NT2/D1 (cell line): ENCODE results near the gene BAZ1B.

ENCODE experiments used
- SUZ12 ChIP-seq: IDR thresholded peaks from 2 replicates; pipeline ENCODE4 v1.6.1; 2011; ENCODE audit not compliant: insufficient read length, insufficient read depth; ENCODE audit errors: extremely low read depth
- YY1 ChIP-seq: IDR thresholded peaks from 2 replicates; pipeline ENCODE4 v1.6.1; 2011; ENCODE audit not compliant: insufficient read length, insufficient read depth
- ZNF274 ChIP-seq: IDR thresholded peaks from 2 replicates; pipeline ENCODE4 v1.6.1; 2011; ENCODE audit warnings: mild to moderate bottlenecking, low read depth, low read length

DNA sequence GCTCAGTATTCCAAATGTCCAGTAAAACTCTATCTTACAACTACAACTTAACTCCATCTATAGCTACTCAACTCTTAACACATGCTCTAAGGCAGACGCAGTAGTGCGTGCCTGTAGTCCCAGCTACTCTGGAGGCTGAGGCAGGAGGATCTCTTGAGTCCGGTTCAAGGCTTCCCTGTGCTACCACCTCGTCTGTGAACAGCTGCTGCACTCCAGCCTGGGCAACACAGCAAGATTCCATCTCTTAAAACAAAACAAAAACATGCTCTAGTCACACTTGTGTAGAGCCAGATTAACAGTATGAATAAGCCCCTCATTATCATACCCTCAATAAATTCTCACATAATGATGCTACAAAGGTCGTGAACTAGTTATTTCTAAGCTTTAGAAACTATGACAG lies 3.6 kb downstream of the BAZ1B start:
- TF ChIP-seq ZNF274 = no peak
- TF ChIP-seq YY1 = no peak
- no peak for TF ChIP-seq SUZ12
